ENCODE measurements around the gene MTSS2. TPM values are rescaled to one million over a fixed set of nuclear protein-coding genes. Genes with fewer than 3 reads are reported as not detected.
"Not testable (repeated sequence)": the region's sequence is repeated elsewhere in the genome, so short reads cannot be mapped to it uniquely, and the experiment has no call there.

MTSS2 gene
- total RNA-seq, 2 donors from 2014 or later: 116 to 145 TPM

DNA sequence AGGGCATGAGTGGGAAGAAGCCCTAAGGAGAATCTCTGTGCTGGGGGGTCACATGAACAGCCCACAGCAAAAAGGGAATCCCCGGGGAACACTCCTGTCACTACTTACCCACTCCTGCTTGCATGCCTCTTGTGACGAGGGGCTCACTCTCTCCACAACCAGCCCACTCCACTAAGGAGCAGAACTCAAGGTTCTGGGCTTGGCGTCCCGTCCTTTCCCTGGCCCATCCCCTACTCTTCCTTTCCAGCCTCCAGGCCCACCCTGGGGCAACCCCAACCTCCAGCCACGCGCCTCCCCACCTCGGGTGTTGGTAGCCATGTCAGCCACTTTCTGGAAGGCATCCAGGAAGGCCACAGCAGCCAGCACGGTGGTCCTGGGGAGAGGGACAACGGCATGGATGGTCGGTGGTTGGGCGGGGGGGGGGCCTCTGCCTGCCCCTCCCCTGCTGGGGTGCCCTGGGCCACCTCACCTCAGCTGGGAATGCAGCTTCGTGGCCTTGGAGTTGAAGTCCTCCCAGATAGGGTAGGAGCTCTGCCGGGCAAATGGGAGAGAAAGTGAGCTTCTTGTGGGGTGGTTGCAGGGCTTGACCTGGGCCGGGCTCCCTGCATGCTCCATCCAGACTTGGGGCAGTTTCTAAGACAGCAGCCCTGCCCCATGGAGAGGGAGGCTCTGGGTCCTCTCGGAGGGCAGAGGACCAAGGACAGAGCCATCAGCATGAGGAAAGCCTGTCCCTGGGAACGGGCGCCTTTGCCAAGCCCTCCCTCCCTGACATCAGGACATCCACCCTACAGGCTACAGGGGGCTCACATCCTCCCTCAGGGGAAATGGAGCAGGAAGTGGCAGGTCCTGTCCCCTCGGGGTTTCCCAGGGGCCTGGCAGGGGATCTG lies 5.1 kb downstream of the MTSS2 start:
- no peak for DNase-seq (ENCODE audit: low spot score)
- intact Hi-C loops (cut with DNase I): loop anchor here (5.0 kb wide), 4 partner anchors 57 to 92 kb away; no protein-coding TSS in a partner anchor

- intact Hi-C loops (cut with DNase I): loop anchor here (5.0 kb wide), 4 partner anchors 57 to 92 kb away; no protein-coding TSS in a partner anchor
- DNase-seq (ENCODE audit: low spot score): no peak
Measured at GRCh38 chr16:70679671-70680494, 6.0 kb downstream of the MTSS2 start.

DNA sequence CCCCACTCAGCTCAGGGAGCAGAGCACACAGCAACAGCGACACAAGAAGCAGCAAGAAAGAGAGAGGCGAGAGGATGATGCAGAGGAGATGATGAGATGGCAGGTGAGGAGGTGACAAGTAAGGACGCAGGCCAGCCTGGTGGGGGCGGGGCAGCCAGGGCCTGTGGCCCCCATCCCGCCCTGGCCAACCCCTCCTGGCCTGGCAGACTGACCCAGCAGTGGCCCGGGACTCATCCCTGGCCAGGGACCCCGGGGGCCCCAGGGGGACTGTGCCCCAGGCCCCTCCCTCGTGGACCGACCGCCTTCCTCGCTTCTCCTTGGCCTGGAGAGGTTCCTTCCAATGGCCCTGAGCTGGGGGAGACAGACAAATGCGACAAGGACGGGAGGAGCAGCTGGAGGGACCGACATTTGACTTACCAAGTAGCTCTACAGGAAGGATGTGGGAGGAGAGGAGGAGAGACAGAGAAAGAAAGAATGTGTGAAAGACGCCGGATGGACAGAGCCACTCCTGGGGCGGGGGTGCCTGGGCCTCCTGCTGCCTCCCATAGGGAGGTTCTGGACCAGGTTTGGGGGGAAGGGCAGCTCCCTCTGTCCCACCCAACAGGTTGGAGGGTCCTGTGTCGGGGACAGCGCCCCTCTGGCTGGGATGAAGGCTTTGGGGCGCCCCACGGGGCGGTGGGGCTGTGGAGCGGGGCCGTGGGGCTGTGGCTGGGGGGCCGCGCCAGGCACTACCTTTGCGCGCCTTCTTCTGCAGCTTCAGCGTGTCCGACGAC lies 6.8 kb downstream of the MTSS2 start:
- intact Hi-C loops (cut with DNase I): no loop called here
- no peak for DNase-seq (ENCODE audit: low spot score)

DNA sequence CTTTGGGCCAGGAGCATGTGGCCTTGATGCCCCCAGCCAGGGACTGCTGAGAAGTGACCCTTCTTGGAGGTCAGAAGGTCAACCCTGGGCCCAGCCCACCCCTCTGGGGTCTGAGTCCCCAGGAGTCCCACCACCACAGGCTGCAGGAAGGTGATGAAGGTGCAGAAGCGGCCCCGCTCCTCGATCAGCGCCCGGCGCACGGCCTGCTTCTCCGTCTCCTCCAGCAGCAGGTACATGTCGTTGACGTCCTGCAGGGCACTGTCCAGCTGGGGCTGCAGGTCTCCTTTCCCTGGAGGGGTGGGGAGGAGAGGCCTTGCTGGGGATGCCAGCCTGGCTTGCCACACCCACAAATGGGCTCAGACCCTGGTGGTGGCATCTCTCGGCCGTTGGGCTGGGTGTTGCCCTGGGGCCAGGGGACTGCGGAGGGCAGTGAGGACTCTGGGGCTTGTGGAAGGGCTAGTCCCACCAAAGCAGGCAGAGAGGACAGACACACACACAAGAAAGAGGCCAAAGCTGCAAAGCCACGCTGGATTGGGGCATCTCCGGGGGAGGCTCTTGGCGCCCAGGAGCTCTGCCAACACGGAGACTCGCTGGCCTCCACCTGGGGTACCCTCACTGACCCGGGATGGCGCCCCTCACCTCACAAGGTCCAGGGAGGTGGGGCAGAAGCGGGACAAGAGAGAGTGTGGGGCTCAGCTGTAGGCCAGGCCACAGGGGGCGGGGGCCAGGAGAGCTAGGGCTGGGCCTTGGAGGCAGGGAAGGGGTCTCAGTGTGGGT lies 7.5 kb downstream of the MTSS2 start:
- intact Hi-C loops (cut with DNase I): no loop called here
- DNase-seq (ENCODE audit: low spot score): no peak

GRCh38 chr16:70677499-70678120 lies 8.2 kb downstream of the MTSS2 start:
- no peak for DNase-seq (ENCODE audit: low spot score)
- intact Hi-C loops (cut with DNase I): no loop called here

DNA sequence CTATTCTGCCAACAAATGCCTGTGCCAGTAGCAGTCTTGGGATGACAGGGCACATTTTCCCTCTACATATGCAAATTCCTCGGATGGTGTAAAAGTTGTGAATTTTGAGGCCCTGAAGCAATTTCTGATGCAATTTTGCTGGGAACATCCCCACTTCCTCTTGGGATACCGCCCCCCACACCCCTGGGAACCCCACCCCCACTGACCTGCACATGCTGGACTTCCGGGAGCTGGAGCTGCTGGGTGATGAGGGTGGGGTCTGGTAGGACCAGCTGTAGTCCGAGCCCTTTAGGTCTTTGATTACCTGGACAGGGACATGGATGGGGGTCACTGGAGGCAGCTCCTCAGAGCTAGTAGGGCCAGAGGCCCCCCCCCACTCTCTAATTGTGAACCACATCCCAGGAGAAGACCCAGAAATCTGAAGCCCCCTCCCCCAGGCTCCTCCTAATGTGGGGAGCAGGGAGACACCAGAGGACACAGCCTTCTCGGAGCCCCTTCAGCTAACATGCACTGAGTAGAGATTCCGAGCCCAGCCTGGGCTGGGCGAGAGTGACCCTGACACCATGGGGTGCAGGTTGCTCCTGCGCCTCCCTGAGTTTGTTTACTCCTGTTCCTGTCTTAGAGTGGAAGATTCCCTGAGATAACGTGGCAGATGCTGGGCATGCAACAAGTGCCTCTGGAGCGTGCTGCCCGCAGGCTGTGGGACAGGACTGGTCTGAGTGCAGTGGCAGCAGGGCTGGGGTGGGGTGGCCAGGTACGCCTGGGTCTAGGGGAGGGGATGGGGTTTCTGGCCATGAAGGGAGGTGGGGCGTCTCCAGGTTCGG lies 9.0 kb downstream of the MTSS2 start:
- intact Hi-C loops (cut with DNase I): no loop called here
- DNase-seq (ENCODE audit: low spot score): peak; percentile 73

DNA sequence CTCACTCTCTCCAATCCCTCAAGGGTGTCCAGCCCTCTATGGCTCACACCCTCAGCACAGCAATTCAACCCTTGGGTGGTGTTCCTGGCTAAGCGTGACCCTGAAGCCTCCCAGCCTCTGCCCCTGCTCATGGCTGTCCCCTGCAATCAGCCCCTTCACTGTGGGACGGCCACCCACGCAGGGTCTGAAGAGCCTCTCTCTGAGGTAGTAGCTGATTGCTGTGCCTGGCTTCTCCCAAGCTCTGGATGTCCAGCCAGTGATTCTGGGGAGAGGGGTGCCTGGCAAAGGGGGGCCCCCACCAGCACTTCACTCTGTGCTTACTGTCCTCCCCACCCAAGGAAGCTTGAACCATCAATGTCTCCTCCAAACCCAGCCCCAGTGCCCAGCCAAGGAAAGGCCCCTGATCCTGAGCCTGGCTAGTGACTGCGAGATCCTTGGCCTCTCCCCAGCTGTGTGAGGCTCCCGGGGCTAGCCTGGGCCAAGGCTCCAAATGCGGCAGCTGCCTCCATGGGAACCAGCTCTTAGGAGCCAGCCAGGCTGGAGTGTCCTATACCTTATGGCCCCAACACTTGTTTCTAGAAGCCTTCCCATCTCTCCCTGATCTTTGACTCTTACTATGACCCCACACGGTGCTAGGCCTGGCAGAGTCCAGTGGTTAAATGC lies 9.9 kb downstream of the MTSS2 start:
- intact Hi-C loops (cut with DNase I): no loop called here
- DNase-seq (ENCODE audit: low spot score): peak; percentile 82

GRCh38 chr16:70674221-70675014 lies 11.4 kb downstream of the MTSS2 start:
- peak; percentile 72 for DNase-seq (ENCODE audit: low spot score)

GRCh38 chr16:70670938-70671337 lies 14.9 kb downstream of the MTSS2 start:
- intact Hi-C loops (cut with DNase I): not testable (repeated sequence)
- peak; percentile 45 for DNase-seq (ENCODE audit: low spot score)

More at GRCh38 chr16:70674221-70675014, 11.4 kb downstream of the MTSS2 start:
- intact Hi-C loops (cut with DNase I): no loop called here

- intact Hi-C loops (cut with DNase I): no loop called here
- DNase-seq (ENCODE audit: low spot score): no peak
Measured at GRCh38 chr16:70670175-70670574, 15.7 kb downstream of the MTSS2 start.

- intact Hi-C loops (cut with DNase I): no loop called here
Measured at GRCh38 chr16:70665806-70666735, 19.8 kb downstream of the MTSS2 start.

DNA sequence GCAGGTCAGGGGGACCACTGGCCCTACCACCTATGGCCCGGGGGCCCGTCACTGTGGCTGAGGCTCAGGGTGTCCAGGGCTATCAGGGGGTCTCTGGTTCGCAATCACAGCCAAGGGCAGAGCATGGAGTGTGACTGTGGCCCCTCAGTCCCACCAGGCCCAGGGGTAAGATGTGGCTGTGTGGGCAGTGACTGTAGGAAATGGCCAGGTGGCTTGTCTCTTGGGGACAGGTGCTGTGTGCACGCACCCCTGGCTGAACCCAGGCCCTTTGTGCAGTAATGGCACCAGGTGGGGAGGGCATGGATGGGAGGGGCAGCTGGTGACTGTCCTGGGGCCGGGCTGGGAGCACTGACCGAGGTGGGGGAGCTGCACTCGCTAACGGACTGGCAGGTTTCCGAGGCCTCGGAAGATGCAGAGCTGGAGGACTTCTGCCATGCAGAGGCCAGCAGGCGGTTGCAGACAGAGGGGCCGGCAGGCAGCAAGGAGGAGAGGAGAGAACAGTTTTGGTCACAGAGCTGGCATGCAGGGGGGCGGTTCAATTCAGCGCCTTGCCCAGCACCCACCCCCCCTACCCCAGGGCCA lies 20.6 kb downstream of the MTSS2 start:
- peak; percentile 74 for DNase-seq (ENCODE audit: low spot score)

More at GRCh38 chr16:70665806-70666735, 19.8 kb downstream of the MTSS2 start:
- DNase-seq (ENCODE audit: low spot score): peak; percentile 65

GRCh38 chr16:70664325-70665112 lies 21.3 kb downstream of the MTSS2 start:
- peak; percentile 76 for DNase-seq (ENCODE audit: low spot score)

More for the DNA sequence above, 20.6 kb downstream of the MTSS2 start:
- intact Hi-C loops (cut with DNase I): no loop called here

More at GRCh38 chr16:70664325-70665112, 21.3 kb downstream of the MTSS2 start:
- intact Hi-C loops (cut with DNase I): no loop called here

All from posterior vena cava (tissue), 2 donors.